Left ventricle myocardium inferior (tissue), 1 donor: Measurements from ENCODE around the gene FMNL3. TPM values are rescaled to one million over a fixed set of nuclear protein-coding genes. Genes with fewer than 3 reads are reported as not detected.

Experiments
- DNase-seq: peaks from one replicate; pipeline ENCODE4 v3.0.0-alpha.2; 2020
- H3K27ac ChIP-seq: fragments of 200-600 bp; replicated peaks from 2 replicates; pipeline ENCODE4 v1.8.0; 2021
- H3K27me3 ChIP-seq: fragments of 200-600 bp; 2 replicates; pipeline ENCODE4 v1.8.0; 2021; ENCODE audit warnings: low read depth
- H3K36me3 ChIP-seq: fragments of 200-600 bp; 2 replicates; pipeline ENCODE4 v1.8.0; 2021
- H3K4me1 ChIP-seq: fragments of 200-600 bp; 2 replicates; pipeline ENCODE4 v1.8.0; 2021
- H3K4me3 ChIP-seq: fragments of 200-600 bp; 2 replicates; pipeline ENCODE4 v1.8.0; 2021; ENCODE audit warnings: mild to moderate bottlenecking, moderate library complexity
- H3K9me3 ChIP-seq: fragments of 200-600 bp; replicated peaks from 2 replicates; pipeline ENCODE4 v1.8.0; 2021
- CTCF ChIP-seq: fragments of 200-600 bp; IDR thresholded peaks from 2 replicates; pipeline ENCODE4 v1.8.0; 2021; ENCODE audit warnings: antibody characterized with exemption, mild to moderate bottlenecking, borderline replicate concordance
- intact Hi-C: fragments of 100-400 bp; cut with micrococcal nuclease; formaldehyde crosslinking; loops from one replicate; pipeline ENCODE4 v1.11.0; 2022
- total RNA-seq: library from RNA; stranded (reverse); fragmentation: NEBNext Ultra II Directional; extraction: Animal tissue kit (Norgen Biotek cat#: 25700); gene quantifications from one replicate; pipeline ENCODE4 v1.2.1, GENCODE V29; 2021
- donor health status: DM: no; HTN: yes; CAD: no; lungs with severe emphysema.

The FMNL3 gene
- total RNA-seq, 1 donor from 2014 or later: 10.4 TPM

- H3K27me3 ChIP-seq: no peaks in the 10 kb centered on the region
- no peak for TF ChIP-seq CTCF
- no peak overlapping the region for H3K4me3 ChIP-seq
- peaks cover 69% of the 10 kb centered on the region for H3K4me1 ChIP-seq
- intact Hi-C loops: no loop called here
- no peak for DNase-seq
- H3K27ac ChIP-seq: no peak overlapping the region
- no peaks in the 10 kb centered on the region for H3K9me3 ChIP-seq
- no peaks in the 10 kb centered on the region for H3K36me3 ChIP-seq
Measured at GRCh38 chr12:49687941-49688340, 19.3 kb downstream of the FMNL3 start.

GRCh38 chr12:49684310-49684854 is 22.8 kb downstream of the FMNL3 start:
- H3K27me3 ChIP-seq: no peaks in the 10 kb centered on the region
- peaks cover 46% of the 10 kb centered on the region for H3K4me1 ChIP-seq
- H3K36me3 ChIP-seq: no peaks in the 10 kb centered on the region
- no peak overlapping the region for H3K4me3 ChIP-seq
- TF ChIP-seq CTCF: no peak
- intact Hi-C loops: no loop called here
- no peaks in the 10 kb centered on the region for H3K9me3 ChIP-seq
- H3K27ac ChIP-seq: no peak overlapping the region
- DNase-seq: no peak

- H3K4me1 ChIP-seq: peaks cover 41% of the 10 kb centered on the region
- no peak overlapping the region for H3K27ac ChIP-seq
- H3K9me3 ChIP-seq: no peaks in the 10 kb centered on the region
- H3K27me3 ChIP-seq: no peaks in the 10 kb centered on the region
- no peak overlapping the region for H3K4me3 ChIP-seq
- DNase-seq: no peak
- no peak for TF ChIP-seq CTCF
- H3K36me3 ChIP-seq: no peaks in the 10 kb centered on the region
- intact Hi-C loops: no loop called here
Measured at GRCh38 chr12:49683599-49684309, 23.5 kb downstream of the FMNL3 start.

- peaks cover 39% of the 10 kb centered on the region for H3K4me1 ChIP-seq
- no peaks in the 10 kb centered on the region for H3K36me3 ChIP-seq
- intact Hi-C loops: no loop called here
- no peak overlapping the region for H3K4me3 ChIP-seq
- no peak for TF ChIP-seq CTCF
- H3K9me3 ChIP-seq: no peaks in the 10 kb centered on the region
- no peak for DNase-seq
- H3K27ac ChIP-seq: no peak overlapping the region
- no peaks in the 10 kb centered on the region for H3K27me3 ChIP-seq
Measured at GRCh38 chr12:49680075-49680474, 27.1 kb downstream of the FMNL3 start.

- intact Hi-C loops: no loop called here
- H3K9me3 ChIP-seq: no peaks in the 10 kb centered on the region
- H3K27me3 ChIP-seq: no peaks in the 10 kb centered on the region
- no peaks in the 10 kb centered on the region for H3K36me3 ChIP-seq
- no peak overlapping the region for H3K4me3 ChIP-seq
- H3K4me1 ChIP-seq: peaks cover 39% of the 10 kb centered on the region
- no peak for DNase-seq
- no peak for TF ChIP-seq CTCF
- H3K27ac ChIP-seq: no peak overlapping the region
Measured at GRCh38 chr12:49678711-49679110, 28.5 kb downstream of the FMNL3 start.
